Measurements from ENCODE around the gene ZNF341.

The ZNF341 gene

DNA sequence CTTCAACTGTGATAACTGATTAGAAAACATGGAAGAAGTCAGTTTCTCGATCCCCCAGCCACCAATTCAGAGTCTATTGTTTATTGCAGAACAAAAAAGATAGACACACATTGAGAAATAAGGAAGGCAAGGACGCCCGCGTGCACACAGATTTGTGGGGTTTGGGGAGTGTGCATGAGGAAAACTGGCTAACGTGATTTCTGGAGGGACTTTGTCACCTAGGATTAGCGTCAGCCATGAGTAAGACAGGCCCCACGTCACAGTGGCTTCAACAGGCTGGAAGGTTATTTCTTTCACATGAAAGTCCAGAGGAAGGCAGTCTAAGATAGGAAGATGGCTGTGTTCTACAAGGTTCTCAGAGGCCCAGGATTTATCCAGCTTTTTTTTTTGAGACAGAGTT lies 7.7 kb downstream of the ZNF341 start:
- no peak for DNase-seq (ENCODE audit: extremely low spot score)
- POLR2A ChIA-PET: interaction anchor here (0.6 kb wide), 1 partner anchor 1610 kb away, joined by 4 read pairs; no protein-coding TSS in a partner anchor
- CTCF ChIA-PET: interaction anchor here (1.0 to 4.9 kb wide), 2 partner anchors 8 to 12 kb away, joined by 3 to 24 read pairs; partner anchors contain the start of gene ZNF341
- no peak for TF ChIP-seq CTCF (IDR thresholded peaks at IDR 0.05; ENCODE audit: control extremely low read depth, extremely low read depth, low read depth, missing control alignments)

DNA sequence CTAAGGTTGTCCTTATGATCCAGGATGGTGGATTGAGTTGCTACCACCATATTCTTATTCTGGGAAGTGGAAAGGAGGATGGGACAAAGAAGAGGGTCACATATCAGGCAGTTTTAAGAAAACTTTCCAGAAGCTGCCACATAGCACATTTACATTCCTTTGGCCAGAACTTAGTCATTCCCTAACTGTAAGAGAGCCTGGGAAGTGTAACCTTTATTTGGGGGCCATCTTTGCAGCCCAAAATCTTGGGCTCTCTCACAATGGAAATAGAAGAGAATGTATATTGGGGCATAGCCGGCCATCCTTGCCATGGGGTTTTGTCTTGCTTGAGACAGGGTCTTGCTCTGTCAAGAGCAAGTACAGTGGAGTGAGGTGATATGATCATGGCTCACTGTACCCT lies 8.4 kb downstream of the ZNF341 start:
- no peak for TF ChIP-seq CTCF (IDR thresholded peaks at IDR 0.05; ENCODE audit: control extremely low read depth, extremely low read depth, low read depth, missing control alignments)
- ChIA-PET CTCF (interaction anchor here (1.0 to 4.9 kb wide), 2 partner anchors 9 to 12 kb away, joined by 3 to 24 read pairs; partner anchors contain the start of gene ZNF341), POLR2A (no interaction called here)
- no peak for DNase-seq (ENCODE audit: extremely low spot score)

DNA sequence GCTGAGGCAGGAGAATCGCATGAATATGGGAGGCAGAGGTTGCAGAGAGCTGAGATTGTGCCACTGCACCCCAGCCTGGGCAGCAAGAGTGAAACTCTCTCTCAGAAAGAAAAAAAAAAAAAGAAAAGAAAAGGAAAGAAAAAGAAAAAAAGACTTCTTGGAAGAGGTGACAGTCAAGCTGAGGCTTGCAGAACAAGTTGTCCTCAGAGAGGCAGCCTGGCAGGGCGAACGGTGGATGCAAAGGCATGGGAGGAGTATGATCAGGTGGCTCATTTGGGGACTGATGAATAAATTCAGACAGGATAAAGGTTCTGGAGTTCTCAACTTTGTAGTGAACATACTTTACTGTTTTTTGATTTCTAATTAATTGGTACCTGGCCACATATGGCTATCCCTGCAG lies 12.4 kb downstream of the ZNF341 start:
- no peak for DNase-seq (ENCODE audit: extremely low spot score)
- ChIA-PET POLR2A (no interaction called here), CTCF (interaction anchor here (4.9 kb wide), 1 partner anchor 13 kb away, joined by 24 read pairs; the partner anchor contains the start of gene ZNF341)
- no peak for TF ChIP-seq CTCF (IDR thresholded peaks at IDR 0.05; ENCODE audit: control extremely low read depth, extremely low read depth, low read depth, missing control alignments)

DNA sequence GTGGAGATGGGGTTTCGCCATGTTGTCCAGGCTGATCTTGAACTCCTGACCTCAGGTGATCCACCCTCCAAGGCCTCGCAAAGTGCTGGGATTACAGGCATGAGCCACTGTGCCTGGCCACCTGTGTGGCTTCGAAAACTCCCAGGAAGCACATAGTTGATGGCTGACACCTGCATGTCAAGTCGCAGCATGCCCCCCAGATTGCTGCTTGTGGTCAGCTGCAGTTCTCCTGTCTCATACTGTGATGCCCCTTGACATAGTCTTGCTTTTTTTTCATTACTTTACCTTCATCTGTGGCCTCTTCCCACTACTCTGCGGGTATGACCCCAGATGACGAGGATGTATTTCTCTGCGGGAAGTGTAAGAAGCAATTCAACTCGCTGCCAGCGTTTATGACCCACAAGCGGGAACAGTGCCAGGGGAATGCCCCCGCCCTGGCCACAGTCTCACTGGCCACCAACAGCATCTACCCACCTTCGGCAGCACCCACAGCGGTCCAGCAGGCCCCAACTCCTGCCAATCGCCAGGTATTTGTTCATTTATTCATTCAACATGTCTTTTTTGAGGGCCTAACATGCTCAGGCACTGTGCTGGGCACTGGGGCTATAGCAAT lies 13.1 kb downstream of the ZNF341 start:
- TF ChIP-seq CTCF (IDR thresholded peaks at IDR 0.05; ENCODE audit: control extremely low read depth, extremely low read depth, low read depth, missing control alignments): no peak
- ChIA-PET POLR2A (no interaction called here), CTCF (interaction anchor here (0.9 kb wide), 1 partner anchor 13 kb away, joined by 3 read pairs; the partner anchor contains the start of gene ZNF341)
- no peak for DNase-seq (ENCODE audit: extremely low spot score)

DNA sequence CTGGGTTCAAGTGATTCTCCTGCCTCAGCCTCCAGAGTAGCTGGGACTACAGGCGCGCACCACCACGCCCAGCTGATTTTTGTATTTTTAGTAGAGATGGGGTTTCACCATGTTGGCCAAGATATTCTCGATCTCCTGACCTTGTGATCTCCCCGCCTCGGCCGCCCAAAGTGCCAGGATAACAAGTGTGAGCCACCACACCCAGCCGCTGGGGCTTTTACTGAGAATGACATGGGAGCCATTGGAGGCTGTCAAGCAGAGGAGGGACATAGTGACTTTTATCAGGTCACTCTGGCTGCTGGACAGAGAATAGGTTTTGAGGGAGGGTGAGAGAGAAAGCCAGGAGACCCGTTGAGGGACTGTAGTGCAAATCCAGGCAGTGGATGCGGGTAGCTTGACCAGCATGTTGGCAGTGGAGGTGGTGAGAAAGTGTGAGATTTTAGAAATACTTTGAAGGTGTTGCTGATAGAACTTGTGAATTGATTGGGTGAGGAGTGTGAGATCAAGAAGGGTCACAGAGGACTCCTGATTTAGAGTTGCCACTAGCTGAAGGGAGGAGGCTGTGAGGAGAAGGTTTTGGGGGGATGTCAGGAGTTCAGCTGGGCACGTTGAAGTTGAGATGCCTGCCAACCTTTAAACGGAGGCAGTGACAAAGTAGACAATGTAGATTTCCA lies 14.7 kb downstream of the ZNF341 start:
- CTCF ChIA-PET: no interaction called here
- POLR2A ChIA-PET: no interaction called here
- no peak for DNase-seq (ENCODE audit: extremely low spot score)
- TF ChIP-seq CTCF (IDR thresholded peaks at IDR 0.05; ENCODE audit: control extremely low read depth, extremely low read depth, low read depth, missing control alignments): no peak

DNA sequence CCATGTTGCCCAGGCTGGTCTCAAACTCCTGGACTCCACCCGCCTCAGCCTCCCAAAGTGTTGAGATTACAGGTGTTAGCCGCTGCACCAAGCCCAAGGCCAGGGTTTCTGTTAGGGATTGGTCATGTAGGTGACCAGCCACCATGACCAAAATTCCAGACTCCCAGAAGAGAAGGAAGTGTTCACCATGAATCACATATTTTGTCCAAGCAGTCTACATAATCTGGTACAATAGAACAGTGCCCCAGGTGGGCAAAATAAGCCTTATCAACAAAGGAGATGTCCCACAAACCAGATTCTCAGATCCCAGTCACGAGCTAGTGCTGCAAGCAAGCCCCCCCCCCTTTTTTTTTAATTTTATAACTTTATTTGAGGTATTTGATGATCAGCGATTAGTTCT lies 20.0 kb downstream of the ZNF341 start:
- TF ChIP-seq CTCF (IDR thresholded peaks at IDR 0.05; ENCODE audit: control extremely low read depth, extremely low read depth, low read depth, missing control alignments): no peak
- DNase-seq (ENCODE audit: extremely low spot score): no peak
- ChIA-PET CTCF (interaction anchor here (1.1 to 1.7 kb wide), 3 partner anchors 9 to 19 kb away, joined by 3 read pairs; no protein-coding TSS in a partner anchor), POLR2A (no interaction called here)
